ENCODE data around the gene ZNF766.

DNA sequence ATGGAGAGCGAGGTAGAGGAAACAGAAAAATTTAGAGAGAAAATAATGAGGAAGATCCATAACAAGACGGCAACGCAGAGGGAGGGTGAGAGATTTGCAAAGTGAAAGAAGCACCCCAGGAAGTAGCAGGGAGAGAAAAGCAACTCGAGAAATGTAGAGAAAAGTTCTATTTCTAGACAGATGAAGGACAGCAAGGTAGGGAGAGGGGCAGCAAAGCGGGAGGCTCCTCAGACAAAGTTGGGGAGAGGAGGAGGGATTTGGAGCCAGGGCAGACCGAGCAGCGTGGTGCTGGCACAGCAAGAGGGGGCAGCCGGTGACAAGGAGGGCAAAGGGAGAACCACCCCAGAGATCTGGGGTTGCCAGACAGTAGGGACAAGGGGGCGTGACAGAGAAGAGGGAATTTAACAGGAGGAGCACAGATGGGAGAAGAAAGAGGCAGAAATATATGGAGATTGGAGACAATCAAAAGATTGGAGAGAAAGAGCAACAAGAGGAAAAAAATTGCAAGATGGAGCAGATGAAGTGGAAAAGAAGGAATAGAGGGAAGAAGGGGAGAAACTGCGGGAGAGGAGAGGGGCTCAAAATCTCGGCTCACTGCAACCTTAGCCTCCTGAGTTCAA lies 989 bp downstream of the ZNF766 start:
- TF ChIP-seq, protein P1, sequence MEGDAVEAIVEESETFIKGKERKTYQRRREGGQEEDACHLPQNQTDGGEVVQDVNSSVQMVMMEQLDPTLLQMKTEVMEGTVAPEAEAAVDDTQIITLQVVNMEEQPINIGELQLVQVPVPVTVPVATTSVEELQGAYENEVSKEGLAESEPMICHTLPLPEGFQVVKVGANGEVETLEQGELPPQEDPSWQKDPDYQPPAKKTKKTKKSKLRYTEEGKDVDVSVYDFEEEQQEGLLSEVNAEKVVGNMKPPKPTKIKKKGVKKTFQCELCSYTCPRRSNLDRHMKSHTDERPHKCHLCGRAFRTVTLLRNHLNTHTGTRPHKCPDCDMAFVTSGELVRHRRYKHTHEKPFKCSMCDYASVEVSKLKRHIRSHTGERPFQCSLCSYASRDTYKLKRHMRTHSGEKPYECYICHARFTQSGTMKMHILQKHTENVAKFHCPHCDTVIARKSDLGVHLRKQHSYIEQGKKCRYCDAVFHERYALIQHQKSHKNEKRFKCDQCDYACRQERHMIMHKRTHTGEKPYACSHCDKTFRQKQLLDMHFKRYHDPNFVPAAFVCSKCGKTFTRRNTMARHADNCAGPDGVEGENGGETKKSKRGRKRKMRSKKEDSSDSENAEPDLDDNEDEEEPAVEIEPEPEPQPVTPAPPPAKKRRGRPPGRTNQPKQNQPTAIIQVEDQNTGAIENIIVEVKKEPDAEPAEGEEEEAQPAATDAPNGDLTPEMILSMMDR (IDR thresholded peaks at IDR 0.05; ENCODE audit: insufficient read depth, low read depth, low read length): no peak
- TF ChIP-seq EZH2 (IDR thresholded peaks at IDR 0.05; ENCODE audit: insufficient read depth, low read length): no peak
